Right lobe of liver (tissue), 4 donors: ENCODE data around the gene C6orf89.

Experiments
- CTCF ChIP-seq, 4 donors: fragments of 200-600 bp in 3 of 4; fragments of 450-650 bp in 1 of 4; IDR thresholded peaks; one replicate each; pipeline versions ENCODE4 v1.5.1 to v1.8.0; 2016 to 2022; ENCODE audit warnings: antibody characterized with exemption in 4 of 4, mild to moderate bottlenecking in 2 of 4
- POLR2A ChIP-seq: fragments of 450-650 bp; IDR thresholded peaks from one replicate; pipeline ENCODE4 v1.6.1; 2017; ENCODE audit warnings: antibody characterized with exemption, mild to moderate bottlenecking
- donor health status: DM: no; HTN: no; CAD: no.
- donor health status: DM: no; HTN: no; CAD: no.
- donor health status: DM: no; HTN: yes; CAD: no.

GRCh38 chr6:36975231-36976006, 89.7 kb downstream of the C6orf89 start:
- TF ChIP-seq CTCF (IDR thresholded peaks at IDR 0.05) (no peak), POLR2A (no peak)
